Measurements from ENCODE around the gene MTHFD1.

GRCh38 chr14:64478634-64479250, 90.6 kb downstream of the MTHFD1 start:
- TF ChIP-seq GATA2 (IDR thresholded peaks at IDR 0.05; ENCODE audit: low read depth, low read length) (no peak), GATA3 (IDR thresholded peaks at IDR 0.05; ENCODE audit: low read depth, low read length) (no peak)
